ENCODE results near the gene IGFBP5. TPM values are rescaled to one million over a fixed set of nuclear protein-coding genes. Genes with fewer than 3 reads are reported as not detected.

Gene IGFBP5
- total RNA-seq, 1 donor from 2014 or later: 0.20 TPM

- DNase-seq (ENCODE audit: low read depth in 2 of 2): no peak
Measured at GRCh38 chr2:216688731-216689340, 6.5 kb downstream of the IGFBP5 start.

GRCh38 chr2:216687646-216688045 is 7.7 kb downstream of the IGFBP5 start:
- no peak for DNase-seq (ENCODE audit: low read depth in 2 of 2)

- DNase-seq (ENCODE audit: low read depth in 2 of 2): no peak
Measured at GRCh38 chr2:216687111-216687510, 8.2 kb downstream of the IGFBP5 start.

- DNase-seq (ENCODE audit: low read depth in 2 of 2): no peak
Measured at GRCh38 chr2:216685327-216685875, 9.9 kb downstream of the IGFBP5 start.

GRCh38 chr2:216683846-216684245 is 11.5 kb downstream of the IGFBP5 start:
- DNase-seq (ENCODE audit: low read depth in 2 of 2): peak in 1 of 2 donors; percentile 36

GRCh38 chr2:216681683-216682082 is 13.7 kb downstream of the IGFBP5 start:
- no peak for DNase-seq (ENCODE audit: low read depth in 2 of 2)

GRCh38 chr2:216680951-216681629 is 14.3 kb downstream of the IGFBP5 start:
- no peak for DNase-seq (ENCODE audit: low read depth in 2 of 2)

- no peak for DNase-seq (ENCODE audit: low read depth in 2 of 2)
Measured at GRCh38 chr2:216679658-216680024, 15.7 kb downstream of the IGFBP5 start.

GRCh38 chr2:216678813-216679657 is 16.3 kb downstream of the IGFBP5 start:
- no peak for DNase-seq (ENCODE audit: low read depth in 2 of 2)

GRCh38 chr2:216678098-216678465 is 17.3 kb downstream of the IGFBP5 start:
- DNase-seq (ENCODE audit: low read depth in 2 of 2): no peak

GRCh38 chr2:216677439-216678097 is 17.8 kb downstream of the IGFBP5 start:
- no peak for DNase-seq (ENCODE audit: low read depth in 2 of 2)

GRCh38 chr2:216676630-216677029 is 18.7 kb downstream of the IGFBP5 start:
- DNase-seq (ENCODE audit: low read depth in 2 of 2): no peak

- DNase-seq (ENCODE audit: low read depth in 2 of 2): no peak
Measured at GRCh38 chr2:216674376-216674775, 21.0 kb downstream of the IGFBP5 start.

GRCh38 chr2:216673609-216674008 is 21.7 kb downstream of the IGFBP5 start:
- DNase-seq (ENCODE audit: low read depth in 2 of 2): no peak

- DNase-seq (ENCODE audit: low read depth in 2 of 2): no peak
Measured at GRCh38 chr2:216673021-216673420, 22.3 kb downstream of the IGFBP5 start.

- no peak for DNase-seq (ENCODE audit: low read depth in 2 of 2)
Measured at GRCh38 chr2:216672466-216672865, 22.9 kb downstream of the IGFBP5 start.

GRCh38 chr2:216671791-216672343 is 23.5 kb downstream of the IGFBP5 start:
- no peak for DNase-seq (ENCODE audit: low read depth in 2 of 2)

- DNase-seq (ENCODE audit: low read depth in 2 of 2): no peak
Measured at GRCh38 chr2:216671081-216671411, 24.3 kb downstream of the IGFBP5 start.

GRCh38 chr2:216670266-216671080 is 24.9 kb downstream of the IGFBP5 start:
- DNase-seq (ENCODE audit: low read depth in 2 of 2): no peak

- peak; percentile 69 to 73 for DNase-seq (ENCODE audit: low read depth in 2 of 2)
Measured at GRCh38 chr2:216666461-216667233, 28.7 kb downstream of the IGFBP5 start.
